VCaP (cell line): ENCODE measurements around the gene ITGB7.

Source experiments
- H3K27ac ChIP-seq: fragments of 450-650 bp; 2 replicates; pipeline ENCODE4 v1.5.1; 2017
- CTCF ChIP-seq: fragments of 450-650 bp; conservative IDR thresholded peaks from 2 replicates; pipeline ENCODE4 v1.5.1; 2017; ENCODE audit warnings: mild to moderate bottlenecking, moderate library complexity

The ITGB7 gene

GRCh38 chr12:53234271-53234914 is 27.3 kb upstream of the ITGB7 start:
- TF ChIP-seq CTCF, result no peak
- H3K27ac ChIP-seq, result no peak overlapping the region

- peak overlapping the region; percentile 73; the same call in 1 of the 2 replicates for H3K27ac ChIP-seq
- no peak for TF ChIP-seq CTCF
Measured at GRCh38 chr12:53233671-53234121, 26.6 kb upstream of the ITGB7 start.

- no peak for TF ChIP-seq CTCF
- peak overlapping the region; percentile 73 for H3K27ac ChIP-seq
Measured at GRCh38 chr12:53232646-53233461, 25.8 kb upstream of the ITGB7 start.

GRCh38 chr12:53231921-53232645 is 25.0 kb upstream of the ITGB7 start, which contains the start of gene RARG:
RARG (minus strand) TSS chr12:53232209; CDS start chr12:53227545, 4,664 bp downstream.
- TF ChIP-seq CTCF, result no peak
- peak within 1 kb of the TSS; percentile 73 for H3K27ac ChIP-seq

- H3K27ac ChIP-seq, result peak overlapping the region; percentile 73; the same call in 1 of the 2 replicates
- no peak for TF ChIP-seq CTCF
Measured at GRCh38 chr12:53231671-53231920, 24.5 kb upstream of the ITGB7 start.

- TF ChIP-seq CTCF, result no peak
Measured at GRCh38 chr12:53230108-53230845, 23.2 kb upstream of the ITGB7 start.

More at GRCh38 chr12:53230108-53230845, 23.2 kb upstream of the ITGB7 start:
- no peak overlapping the region for H3K27ac ChIP-seq
